Measurements from ENCODE around the gene PRR14.
"Not testable (repeated sequence)": the region's sequence is repeated elsewhere in the genome, so short reads cannot be mapped to it uniquely, and the experiment has no call there.

The PRR14 gene

GRCh38 chr16:30620169-30620568, 30.6 kb upstream of the PRR14 start:
- DNase-seq (ENCODE audit: low read depth in 2 of 2): no peak
- TF ChIP-seq CTCF (IDR thresholded peaks at IDR 0.05; ENCODE audit: low read depth, low read length): no peak
- no peak overlapping the region for H3K4me3 ChIP-seq (replicated peaks in 1 of 2; ENCODE audit: low read depth in 2 of 2, low read length in 2 of 2)

GRCh38 chr16:30621765-30622164, 29.0 kb upstream of the PRR14 start:
- no peak overlapping the region for H3K4me3 ChIP-seq (replicated peaks in 1 of 2; ENCODE audit: low read depth in 2 of 2, low read length in 2 of 2)
- TF ChIP-seq CTCF (IDR thresholded peaks at IDR 0.05; ENCODE audit: low read depth, low read length): no peak
- no peak for DNase-seq (ENCODE audit: low read depth in 2 of 2)

DNA sequence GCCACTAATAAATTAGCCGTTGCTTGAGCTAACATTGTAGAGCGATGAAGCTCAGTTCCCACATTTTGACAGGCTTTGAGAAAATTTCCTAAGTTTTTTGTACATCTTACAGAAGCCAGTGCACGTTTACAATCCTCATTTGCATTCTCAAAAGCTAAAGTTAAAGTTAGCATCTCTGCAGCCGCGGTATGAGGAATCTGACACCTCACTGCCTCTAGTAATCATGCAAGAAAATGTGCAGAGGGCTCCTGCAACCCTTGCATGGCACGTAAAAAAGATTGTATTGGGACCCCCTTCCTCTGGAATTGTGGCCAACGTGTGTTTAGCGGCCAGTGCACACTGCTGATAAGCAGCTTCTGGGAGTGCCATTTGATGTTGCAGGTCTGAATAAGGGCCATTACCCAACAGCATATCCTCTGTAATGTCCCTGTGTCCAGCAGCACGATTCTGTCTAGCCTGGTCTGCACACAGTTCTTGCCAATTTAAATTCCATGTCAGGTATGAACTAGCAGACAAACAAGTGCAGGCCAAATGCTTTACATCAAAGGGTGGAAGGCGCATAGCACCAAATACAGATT, 28.2 kb upstream of the PRR14 start:
- no peak for DNase-seq (ENCODE audit: low read depth in 2 of 2)
- no peak for TF ChIP-seq CTCF (IDR thresholded peaks at IDR 0.05; ENCODE audit: low read depth, low read length)
- no peak overlapping the region for H3K4me3 ChIP-seq (replicated peaks in 1 of 2; ENCODE audit: low read depth in 2 of 2, low read length in 2 of 2)

GRCh38 chr16:30623536-30624283, 27.1 kb upstream of the PRR14 start:
- TF ChIP-seq CTCF (IDR thresholded peaks at IDR 0.05; ENCODE audit: low read depth, low read length): no peak
- H3K4me3 ChIP-seq (replicated peaks in 1 of 2; ENCODE audit: low read depth in 2 of 2, low read length in 2 of 2): no peak overlapping the region
- no peak for DNase-seq (ENCODE audit: low read depth in 2 of 2)

GRCh38 chr16:30626236-30626635, 24.5 kb upstream of the PRR14 start:
- no peak for TF ChIP-seq CTCF (IDR thresholded peaks at IDR 0.05; ENCODE audit: low read depth, low read length)
- no peak overlapping the region for H3K4me3 ChIP-seq (replicated peaks in 1 of 2; ENCODE audit: low read depth in 2 of 2, low read length in 2 of 2)
- DNase-seq (ENCODE audit: low read depth in 2 of 2): no peak

GRCh38 chr16:30628628-30629540, 21.9 kb upstream of the PRR14 start:
- DNase-seq (ENCODE audit: low read depth in 2 of 2): peak; percentile 80 to 83
- peak; percentile 94 for TF ChIP-seq CTCF (IDR thresholded peaks at IDR 0.05; ENCODE audit: low read depth, low read length)
- no peak overlapping the region for H3K4me3 ChIP-seq (replicated peaks in 1 of 2; ENCODE audit: low read depth in 2 of 2, low read length in 2 of 2)

- not testable (repeated sequence) for DNase-seq (ENCODE audit: low read depth in 2 of 2); H3K4me3 ChIP-seq (replicated peaks in 1 of 2; ENCODE audit: low read depth in 2 of 2, low read length in 2 of 2)
These were observed 18.3 kb upstream of the PRR14 start for GRCh38 chr16:30632454-30632853.

All from cardiac fibroblast (primary cell).